Spleen (tissue), 11 donors: Measurements from ENCODE around the gene FRMD1. TPM values are rescaled to one million over a fixed set of nuclear protein-coding genes. Genes with fewer than 3 reads are reported as not detected.
A peak's percentile ranks its signal among the peaks of the same experiment; 100 is the strongest.

Experiments
- DNase-seq: peaks from one replicate; pipeline ENCODE4 v3.0.0-alpha.2; 2020
- H3K27ac ChIP-seq, 8 donors: fragments of 200-600 bp; sonication (generic) in 7 of 8; 1 replicate in 4 of 8; 2 replicates in 4 of 8; pipeline versions ENCODE4 v1.5.0 to v1.8.0; 2016 to 2021; ENCODE audit warnings: inconsistent platforms in 4 of 8, mild to moderate bottlenecking in 4 of 8, moderate library complexity in 1 of 8
- H3K27me3 ChIP-seq, 7 donors: fragments of 200-600 bp; sonication (generic) in 6 of 7; replicated peaks in 1 of 7; 1 replicate in 4 of 7; 2 replicates in 3 of 7; pipeline versions ENCODE4 v1.5.0 to v1.8.0; 2016 to 2021; ENCODE audit warnings: inconsistent platforms in 3 of 7, mild to moderate bottlenecking in 1 of 7
- H3K36me3 ChIP-seq, 6 donors: fragments of 200-600 bp; sonication (generic) in 5 of 6; 1 replicate in 4 of 6; 2 replicates in 2 of 6; pipeline versions ENCODE4 v1.5.0 to v1.8.0; 2016 to 2021; ENCODE audit warnings: inconsistent platforms in 2 of 6
- H3K4me1 ChIP-seq, 6 donors: fragments of 200-600 bp; sonication (generic) in 5 of 6; 1 replicate in 3 of 6; 2 replicates in 3 of 6; pipeline versions ENCODE4 v1.5.0 to v1.8.0; 2016 to 2021; ENCODE audit warnings: inconsistent platforms in 3 of 6
- H3K4me3 ChIP-seq, 8 donors: fragments of 200-600 bp; sonication (generic) in 7 of 8; 1 replicate in 4 of 8; 2 replicates in 4 of 8; pipeline versions ENCODE4 v1.5.0 to v1.8.0; 2016 to 2021; ENCODE audit warnings: inconsistent platforms in 4 of 8, mild to moderate bottlenecking in 4 of 8, moderate library complexity in 2 of 8
- H3K9me3 ChIP-seq, 8 donors: fragments of 200-600 bp; sonication (generic) in 7 of 8; 1 replicate in 4 of 8; 2 replicates in 4 of 8; pipeline versions ENCODE4 v1.5.0 to v1.8.0; 2016 to 2021; ENCODE audit warnings: inconsistent platforms in 4 of 8
- POLR2A ChIP-seq, 3 donors: fragments of 450-650 bp; IDR thresholded peaks; one replicate each; pipeline ENCODE4 v1.5.1; 2017; ENCODE audit warnings: antibody characterized with exemption in 3 of 3, mild to moderate bottlenecking in 1 of 3
- POLR2AphosphoS5 ChIP-seq, 3 donors: sonication (generic); formaldehyde crosslinking; IDR thresholded peaks; one replicate each; pipeline ENCODE4 v1.5.1; 2017; ENCODE audit warnings: antibody characterized with exemption in 3 of 3
- WGBS, 5 donors: extraction: QIAGEN DNeasy Blood & Tissue Kit in 3 of 5; methylation state at CpG; one replicate each; pipeline versions ENCODE4 v1.1.5 to v1.1.7; 2013 to 2018; 5-methylcytosine and 5-hydroxymethylcytosine counted together
- intact Hi-C: fragments of 100-400 bp; cut with DNase I; formaldehyde crosslinking; loops from one replicate; pipeline ENCODE4 v1.15.0; 2023; ENCODE audit warnings: low total_unique reads
- polyA plus RNA-seq, 3 donors: library from polyadenylated mRNA; stranded (reverse); fragments of 200-250 nt; gene quantifications; one replicate each; pipeline ENCODE4 v1.2.1, GENCODE V29; 2013
- total RNA-seq, 7 donors: library from RNA; depleted of rRNA in 3 of 7; stranded (reverse); fragments of >200 nt in 3 of 7; fragmentation: NEBNext Ultra II Directional in 4 of 7; extraction: Animal tissue kit (Norgen Biotek cat#: 25700) in 4 of 7; gene quantifications; one replicate each; pipeline versions ENCODE4 v1.1.0 to v1.2.1, GENCODE V29; 2016 to 2021
- TF ChIP-seq, protein P1 (sequence below), 11 experiments: fragments of 200-600 bp in 7 of 11; fragments of 450-650 bp in 4 of 11; sonication (generic) in 4 of 11; IDR thresholded peaks in 8 of 11; conservative IDR thresholded peaks in 3 of 11; 1 replicate in 7 of 11; 2 replicates in 4 of 11; pipeline versions ENCODE4 v1.4.0 to v1.8.0; 2016 to 2021; ENCODE audit warnings: antibody characterized with exemption in 11 of 11, inconsistent platforms in 4 of 11, mild to moderate bottlenecking in 1 of 11
- donor health status: healthy with polysubstance abuse.
- donor health status: DM: no; HTN: no; CAD: no; lungs with moderate emphysema.
- donor health status: DM: no; HTN: no; CAD: no.
- donor health status: Bipolar disorder and iron deficiency.
- donor health status: healthy.
- donor health status: DM: no; HTN: no; CAD: no.
- donor health status: DM: yes; HTN: yes; CAD: no.

FRMD1 gene
- total and polyA plus RNA-seq, 10 donors: 0.14 to 9.5 (median 1.5) TPM

DNA sequence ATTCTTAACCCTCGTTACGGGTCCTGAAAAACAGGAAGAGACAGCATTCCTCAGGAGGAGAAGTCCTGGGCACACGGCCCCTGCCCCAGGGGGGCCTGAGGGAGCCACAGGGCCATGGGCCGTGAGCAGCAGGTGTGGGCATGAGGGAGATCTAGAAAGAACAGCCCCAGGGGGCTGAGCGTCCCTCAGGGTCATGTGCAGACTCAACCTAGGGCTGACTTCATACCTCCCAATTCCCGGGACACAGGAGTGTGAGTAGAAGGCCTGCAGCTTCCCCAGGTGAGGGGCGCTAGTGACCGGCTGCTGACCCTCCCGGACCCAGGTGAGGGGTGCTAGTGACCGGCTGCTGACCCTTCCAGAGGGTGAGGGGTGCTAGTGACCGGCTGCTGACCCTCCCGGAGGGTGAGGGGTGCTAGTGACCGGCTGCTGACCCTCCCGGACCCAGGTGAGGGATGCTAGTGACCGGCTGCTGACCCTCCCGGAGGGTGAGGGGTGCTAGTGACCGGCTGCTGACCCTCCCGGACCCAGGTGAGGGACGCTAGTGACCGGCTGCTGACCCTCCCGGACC is 35.1 kb downstream of the FRMD1 start:
- Histone ChIP-seq H3K27ac (no peak overlapping the region), H3K27me3 (no peaks in the 10 kb centered on the region), H3K4me1 (peaks cover 0 to 9% (median 0%) of the 10 kb centered on the region in 6 donors), H3K9me3 (peaks cover 2 to 53% (median 40%) of the 10 kb centered on the region in 8 donors), H3K4me3 (no peak overlapping the region), H3K36me3 (no peaks in the 10 kb centered on the region)
- WGBS, 5 donors: 90 to 93% (median 91%) methylated on average over 10 to 21 of the region's 21 CpGs
- intact Hi-C loops: no loop called here
- TF ChIP-seq POLR2A (IDR thresholded peaks at IDR 0.05) (no peak), POLR2AphosphoS5 (IDR thresholded peaks at IDR 0.05) (no peak)
- TF ChIP-seq, protein P1, sequence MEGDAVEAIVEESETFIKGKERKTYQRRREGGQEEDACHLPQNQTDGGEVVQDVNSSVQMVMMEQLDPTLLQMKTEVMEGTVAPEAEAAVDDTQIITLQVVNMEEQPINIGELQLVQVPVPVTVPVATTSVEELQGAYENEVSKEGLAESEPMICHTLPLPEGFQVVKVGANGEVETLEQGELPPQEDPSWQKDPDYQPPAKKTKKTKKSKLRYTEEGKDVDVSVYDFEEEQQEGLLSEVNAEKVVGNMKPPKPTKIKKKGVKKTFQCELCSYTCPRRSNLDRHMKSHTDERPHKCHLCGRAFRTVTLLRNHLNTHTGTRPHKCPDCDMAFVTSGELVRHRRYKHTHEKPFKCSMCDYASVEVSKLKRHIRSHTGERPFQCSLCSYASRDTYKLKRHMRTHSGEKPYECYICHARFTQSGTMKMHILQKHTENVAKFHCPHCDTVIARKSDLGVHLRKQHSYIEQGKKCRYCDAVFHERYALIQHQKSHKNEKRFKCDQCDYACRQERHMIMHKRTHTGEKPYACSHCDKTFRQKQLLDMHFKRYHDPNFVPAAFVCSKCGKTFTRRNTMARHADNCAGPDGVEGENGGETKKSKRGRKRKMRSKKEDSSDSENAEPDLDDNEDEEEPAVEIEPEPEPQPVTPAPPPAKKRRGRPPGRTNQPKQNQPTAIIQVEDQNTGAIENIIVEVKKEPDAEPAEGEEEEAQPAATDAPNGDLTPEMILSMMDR (IDR thresholded peaks at IDR 0.05 in 8 of 11, conservative IDR thresholded peaks at IDR 0.05 in 3 of 11): no peak
- DNase-seq: peak; percentile 56

DNA sequence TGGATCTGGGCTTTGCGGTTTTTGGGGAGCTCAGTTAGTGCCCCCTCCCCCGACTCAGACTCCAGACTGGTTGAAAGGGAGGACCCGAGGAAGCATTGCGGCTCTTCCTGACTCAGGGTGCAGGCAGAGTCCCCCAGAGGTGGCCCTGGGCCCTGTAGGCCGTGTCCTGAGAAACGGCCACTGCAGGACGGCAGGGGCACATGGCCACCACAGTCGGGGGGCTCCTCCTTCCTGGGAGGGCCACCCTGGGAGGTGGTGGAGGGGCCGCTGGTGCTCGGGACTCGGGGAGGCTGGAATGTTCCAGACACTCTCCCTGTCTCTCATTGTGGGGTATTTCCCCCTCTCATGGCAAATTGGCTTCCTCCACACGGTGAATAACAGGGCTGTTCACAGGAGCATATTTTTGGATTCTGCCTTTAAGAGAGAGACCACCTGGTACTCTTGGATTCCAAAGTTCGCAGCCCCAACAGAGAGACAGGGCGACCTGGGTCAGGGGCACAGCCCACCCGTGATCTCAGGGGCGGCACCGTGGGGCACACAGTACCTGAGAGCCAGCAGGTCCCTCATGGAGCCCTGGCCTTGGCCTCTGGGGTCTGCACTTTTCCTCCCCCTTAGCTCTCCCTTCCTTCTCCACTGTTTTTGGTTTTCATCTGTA is 35.7 kb downstream of the FRMD1 start:
- Histone ChIP-seq H3K4me1 (peaks cover 0 to 9% (median 0%) of the 10 kb centered on the region in 6 donors), H3K27ac (no peak overlapping the region), H3K36me3 (no peaks in the 10 kb centered on the region), H3K4me3 (no peak overlapping the region), H3K27me3 (no peaks in the 10 kb centered on the region), H3K9me3 (peaks cover 2 to 59% (median 46%) of the 10 kb centered on the region in 8 donors)
- WGBS, 5 donors: 84 to 95% (median 91%) methylated on average over 8 to 17 of the region's 17 CpGs
- DNase-seq: peak; percentile 64
- TF ChIP-seq, protein P1 (IDR thresholded peaks at IDR 0.05 in 8 of 11, conservative IDR thresholded peaks at IDR 0.05 in 3 of 11): no peak
- TF ChIP-seq POLR2A (IDR thresholded peaks at IDR 0.05) (no peak), POLR2AphosphoS5 (IDR thresholded peaks at IDR 0.05) (no peak)
- intact Hi-C loops: no loop called here

DNA sequence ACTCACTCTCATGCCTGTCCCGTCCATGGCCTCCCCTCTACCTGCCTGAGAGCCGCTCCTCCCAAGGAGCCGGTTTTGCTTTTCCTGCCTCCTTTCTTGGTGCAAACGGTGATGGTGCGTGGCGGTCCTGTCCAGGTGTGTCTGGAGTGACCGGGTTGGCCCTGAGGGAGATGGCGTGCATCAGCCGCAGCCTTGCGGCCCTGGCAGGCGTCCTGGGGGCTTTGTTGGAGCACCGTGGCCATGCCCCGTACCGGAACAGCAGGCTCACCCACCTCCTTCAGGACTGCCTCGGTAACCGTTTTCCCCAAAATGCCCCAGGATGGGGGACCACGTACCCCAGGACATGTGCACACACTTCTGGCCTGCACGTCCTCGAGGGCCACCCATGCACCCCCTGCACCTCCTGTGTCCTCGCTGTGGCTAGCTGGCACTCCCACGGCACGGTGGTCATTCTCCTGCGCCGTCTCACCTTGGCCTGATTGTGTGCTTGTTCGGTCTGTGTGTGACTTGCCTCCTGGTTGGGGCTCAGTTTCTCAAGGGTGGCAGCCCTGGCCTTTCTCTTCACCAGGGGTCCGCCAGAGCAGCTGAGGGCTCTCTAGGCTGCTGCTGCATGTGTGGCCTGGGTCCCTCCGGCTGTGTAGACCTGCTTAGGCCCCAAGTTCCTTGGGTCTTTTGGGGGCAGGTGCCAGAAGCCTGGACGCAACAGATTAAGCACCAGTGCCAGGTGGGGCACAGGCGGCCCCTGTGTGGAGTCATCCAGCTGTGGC is 36.4 kb downstream of the FRMD1 start:
- intact Hi-C loops: no loop called here
- 91 to 93% (median 92%) methylated on average over 27 to 29 of the region's 29 CpGs for WGBS, 5 donors
- peak; percentile 69 for DNase-seq

More for the DNA sequence above, 36.4 kb downstream of the FRMD1 start:
- Histone ChIP-seq H3K36me3 (no peaks in the 10 kb centered on the region), H3K9me3 (peaks cover 2 to 66% (median 50%) of the 10 kb centered on the region in 8 donors), H3K27ac (no peak overlapping the region), H3K27me3 (no peaks in the 10 kb centered on the region), H3K4me1 (peaks cover 0 to 9% (median 0%) of the 10 kb centered on the region in 6 donors), H3K4me3 (no peak overlapping the region)
- TF ChIP-seq POLR2A (IDR thresholded peaks at IDR 0.05) (no peak), POLR2AphosphoS5 (IDR thresholded peaks at IDR 0.05) (no peak)
- TF ChIP-seq, protein P1 (IDR thresholded peaks at IDR 0.05 in 8 of 11, conservative IDR thresholded peaks at IDR 0.05 in 3 of 11): no peak
